ENCODE measurements around the gene PXYLP1.

- TF ChIP-seq CTCF (IDR thresholded peaks at IDR 0.05; ENCODE audit: poor library complexity) (no peak), EZH2 (IDR thresholded peaks at IDR 0.05; ENCODE audit: borderline replicate concordance) (no peak), EZH2phosphoT487 (IDR thresholded peaks at IDR 0.05; ENCODE audit: low read depth, severe bottlenecking, unreplicated experiment) (no peak)
Measured at GRCh38 chr3:141331377-141332318, 100.0 kb downstream of the PXYLP1 start.

All from hepatocyte (in vitro differentiated cells).